Tibial nerve (tissue), 4 donors: Measurements from ENCODE around the gene CAMKK1.

ENCODE experiments used
- CTCF ChIP-seq, 5 experiments: fragments of 200-600 bp in 3 of 5; fragments of 450-650 bp in 2 of 5; sonication (generic) in 3 of 5; IDR thresholded peaks; one replicate each; pipeline ENCODE4 v1.5.1; 2016 to 2019; ENCODE audit warnings: antibody characterized with exemption in 5 of 5, mild to moderate bottlenecking in 3 of 5, moderate library complexity in 2 of 5
- EP300 ChIP-seq, 2 donors: sonication (generic); formaldehyde crosslinking; IDR thresholded peaks; one replicate each; pipeline ENCODE4 v1.6.1; 2017; ENCODE audit warnings: antibody characterized with exemption in 2 of 2, mild to moderate bottlenecking in 1 of 2
- POLR2A ChIP-seq, 2 donors: fragments of 450-650 bp; IDR thresholded peaks; one replicate each; pipeline ENCODE4 v1.6.1; 2017; ENCODE audit warnings: antibody characterized with exemption in 2 of 2, mild to moderate bottlenecking in 2 of 2, moderate library complexity in 2 of 2

GRCh38 chr17:3922765-3923164 is 29.9 kb upstream of the CAMKK1 start:
- TF ChIP-seq CTCF (IDR thresholded peaks at IDR 0.05) (no peak), POLR2A (IDR thresholded peaks at IDR 0.05) (no peak), EP300 (IDR thresholded peaks at IDR 0.05) (no peak)
